HG02870 (cell line): ENCODE measurements around the gene MRPL11.

ENCODE experiments used
- ATAC-seq: cut with Tn5 transposase; IDR thresholded peaks from one replicate; pipeline ENCODE4 v1.9.1; 2021; ENCODE audit warnings: mild to moderate bottlenecking, moderate library complexity; ENCODE audit not compliant: unreplicated experiment

Gene MRPL11

DNA sequence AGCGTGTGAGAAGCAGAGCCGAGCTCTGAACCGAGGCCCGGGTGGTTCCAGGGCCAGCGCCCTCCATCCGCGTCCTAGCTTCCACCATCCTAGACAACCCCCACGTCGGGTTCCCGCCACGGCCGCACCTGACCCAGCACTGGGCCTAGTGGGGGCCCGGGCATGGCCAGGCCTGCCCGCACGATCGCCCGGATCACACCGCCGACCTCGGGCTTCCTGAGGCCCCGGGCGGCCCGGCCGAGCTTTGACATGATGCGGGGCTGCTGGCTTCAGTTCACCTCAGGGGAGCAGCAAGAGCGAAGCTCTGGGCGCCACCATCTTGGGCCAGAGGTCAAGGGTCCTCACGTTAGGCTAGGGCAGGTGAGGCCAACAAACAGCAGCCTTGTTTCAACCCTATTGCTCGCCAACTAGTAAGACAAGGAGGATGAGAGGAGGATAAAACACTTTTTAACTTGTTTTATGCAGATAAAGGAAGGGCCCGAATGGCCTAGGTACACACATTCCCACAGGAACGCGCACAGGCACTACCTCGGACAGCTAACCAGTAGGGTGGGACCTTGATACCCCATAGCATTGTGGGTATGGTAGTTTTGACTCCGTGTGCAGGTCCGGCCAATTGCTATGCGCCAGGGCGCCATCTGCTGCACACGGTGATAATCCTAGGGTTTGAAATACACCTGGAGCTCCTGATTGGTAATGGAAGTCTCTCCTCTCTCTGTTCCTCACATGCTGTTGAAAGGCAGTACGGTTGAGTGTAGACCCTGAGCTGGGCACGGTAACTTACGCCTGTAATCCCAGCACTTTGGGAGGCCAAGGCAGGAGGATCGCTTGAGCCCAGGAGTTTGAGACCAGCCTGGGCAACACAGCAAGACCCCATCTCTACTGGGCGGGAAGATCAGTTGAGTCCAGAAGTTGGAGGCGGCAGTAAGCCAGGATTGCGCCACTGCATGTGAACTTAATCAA lies at the start of gene MRPL11:
TSS of gene MRPL11 (minus strand) at position 345 of the 963 bp plus-strand sequence. CDS start at position 251, 94 bp downstream.
- peak; percentile 96 for ATAC-seq

GRCh38 chr11:66484806-66485380 lies 46.2 kb upstream of the MRPL11 start:
- no peak for ATAC-seq

- peak; percentile 83 for ATAC-seq
Measured at GRCh38 chr11:66480117-66480938, 41.7 kb upstream of the MRPL11 start, which contains the start of gene DPP3. Gene DPP3, plus strand, starts transcription at chr11:66480434. Its CDS starts 1,767 bp downstream, at chr11:66482201.

DNA sequence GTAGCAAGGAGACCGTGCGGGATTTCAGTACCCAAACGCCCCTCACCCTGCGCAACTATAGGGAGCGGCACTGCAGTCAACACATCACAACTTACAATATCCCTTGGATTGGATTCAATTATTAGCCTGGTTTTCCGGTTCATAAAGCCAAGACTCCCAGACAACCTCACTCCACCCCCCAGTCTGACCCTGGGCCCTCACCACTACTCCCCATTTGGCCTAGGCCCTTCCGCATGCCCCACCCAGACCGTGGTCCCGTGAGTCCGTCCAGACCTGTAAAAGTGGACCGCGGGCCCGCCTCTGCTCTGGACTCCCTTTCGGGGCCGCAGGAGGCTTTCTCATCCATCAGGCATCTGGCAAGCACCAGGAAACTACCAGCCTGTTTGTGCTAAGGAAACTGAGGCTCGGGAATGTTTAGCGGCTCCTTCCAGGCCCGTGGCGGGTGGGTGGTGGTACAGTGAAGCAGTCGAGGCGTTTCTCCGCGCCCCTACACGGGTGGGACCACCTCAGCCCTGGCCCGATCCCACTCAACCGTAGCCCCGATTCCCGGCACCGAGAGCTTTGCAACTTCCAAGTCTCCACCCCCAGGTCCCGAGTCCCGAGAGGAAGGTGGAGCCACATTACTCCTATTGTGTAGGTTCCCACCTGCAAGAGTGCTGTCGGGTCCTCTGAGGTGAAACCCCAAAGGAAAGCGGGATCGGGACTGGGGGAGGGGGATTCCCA lies 40.9 kb upstream of the MRPL11 start:
- ATAC-seq = no peak

GRCh38 chr11:66478729-66479393 lies 40.2 kb upstream of the MRPL11 start:
- no peak for ATAC-seq

- no peak for ATAC-seq
Measured at GRCh38 chr11:66477263-66478201, 38.9 kb upstream of the MRPL11 start.

GRCh38 chr11:66476841-66477251 lies 38.2 kb upstream of the MRPL11 start:
- ATAC-seq = no peak

DNA sequence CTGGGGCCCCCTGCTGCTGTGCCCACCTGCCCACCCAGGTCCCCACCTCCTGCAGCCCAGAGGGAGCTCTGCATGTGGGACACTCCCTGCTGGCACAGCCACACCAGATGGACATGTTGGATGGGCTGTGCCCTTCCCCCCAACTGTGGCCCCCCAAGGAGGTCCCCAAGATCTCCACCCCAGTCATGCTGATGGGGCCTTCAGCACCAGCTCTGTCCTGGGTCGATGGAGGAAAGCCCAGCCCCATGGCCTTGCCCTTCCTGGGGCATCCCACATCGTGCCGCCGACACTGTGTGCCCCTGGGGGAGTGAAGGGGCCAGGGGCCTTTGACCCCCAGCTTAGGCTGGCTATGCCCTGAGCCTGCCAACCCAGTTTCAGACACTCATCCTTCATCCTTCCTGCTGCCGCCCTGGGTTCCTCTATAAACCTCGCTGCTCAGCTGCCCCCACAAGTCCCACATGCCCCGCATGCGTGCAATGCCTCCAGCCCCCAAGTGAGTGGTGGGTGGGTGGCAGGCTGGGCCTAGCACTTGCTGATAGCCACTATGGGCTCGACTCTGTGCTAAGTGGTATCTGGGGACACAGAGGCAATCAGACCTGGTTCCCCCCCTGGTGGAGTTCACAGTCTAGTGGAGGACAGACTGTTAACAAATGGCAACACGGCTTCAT lies 37.7 kb upstream of the MRPL11 start:
- no peak for ATAC-seq

GRCh38 chr11:66475349-66476172 lies 36.9 kb upstream of the MRPL11 start:
- no peak for ATAC-seq

GRCh38 chr11:66473608-66474515 lies 35.2 kb upstream of the MRPL11 start:
- ATAC-seq = no peak

GRCh38 chr11:66473167-66473566 lies 34.5 kb upstream of the MRPL11 start:
- no peak for ATAC-seq

DNA sequence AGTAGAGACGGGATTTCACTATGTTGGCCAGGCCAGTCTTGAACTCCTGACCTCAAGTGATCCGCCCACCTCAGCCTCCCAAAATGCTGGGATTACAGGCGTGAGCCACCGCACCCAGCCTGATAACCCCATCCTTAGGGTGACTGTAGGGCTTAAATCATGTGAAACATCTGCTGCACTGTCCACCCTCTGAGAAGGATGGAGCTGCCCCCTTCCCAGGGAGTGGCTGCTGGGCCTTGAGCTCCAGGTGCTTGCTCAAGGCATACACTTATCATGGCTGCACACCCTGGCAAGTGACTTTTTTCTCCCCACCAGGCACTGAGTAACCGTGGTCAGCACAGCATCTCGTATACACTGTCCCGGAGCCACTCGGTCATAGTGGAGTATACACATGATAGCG lies 33.4 kb upstream of the MRPL11 start:
- ATAC-seq = no peak

GRCh38 chr11:66471142-66471541 lies 32.5 kb upstream of the MRPL11 start:
- no peak for ATAC-seq

GRCh38 chr11:66470015-66470414 lies 31.4 kb upstream of the MRPL11 start:
- ATAC-seq = no peak

- ATAC-seq = no peak
Measured at GRCh38 chr11:66469441-66469840, 30.8 kb upstream of the MRPL11 start.

GRCh38 chr11:66468691-66469090 lies 30.0 kb upstream of the MRPL11 start:
- ATAC-seq = no peak
